ENCODE data around the gene PEX26.
"Not testable (repeated sequence)": the region's sequence is repeated elsewhere in the genome, so short reads cannot be mapped to it uniquely, and the experiment has no call there.

Gene PEX26

DNA sequence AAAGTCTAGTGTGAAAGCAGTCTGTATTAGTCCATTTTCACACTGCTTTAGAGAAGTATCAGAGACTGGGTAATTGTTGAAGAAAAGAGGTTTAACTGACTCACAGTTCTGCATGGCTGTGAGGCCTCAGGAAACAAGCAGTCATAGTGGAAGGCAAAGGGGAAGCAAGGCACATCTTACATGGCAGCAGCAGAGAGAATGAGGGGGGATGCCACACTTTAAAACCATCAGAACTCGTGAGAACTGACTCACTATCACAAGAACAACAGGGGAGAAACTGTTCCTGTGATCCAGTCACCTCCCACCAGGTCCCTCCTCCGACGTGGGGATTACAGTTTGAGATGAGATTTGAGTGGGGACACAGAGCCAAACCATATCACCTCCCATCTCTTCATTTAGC is 19.0 kb downstream of the PEX26 start:
- no peak for DNase-seq (ENCODE audit: low spot score)

DNA sequence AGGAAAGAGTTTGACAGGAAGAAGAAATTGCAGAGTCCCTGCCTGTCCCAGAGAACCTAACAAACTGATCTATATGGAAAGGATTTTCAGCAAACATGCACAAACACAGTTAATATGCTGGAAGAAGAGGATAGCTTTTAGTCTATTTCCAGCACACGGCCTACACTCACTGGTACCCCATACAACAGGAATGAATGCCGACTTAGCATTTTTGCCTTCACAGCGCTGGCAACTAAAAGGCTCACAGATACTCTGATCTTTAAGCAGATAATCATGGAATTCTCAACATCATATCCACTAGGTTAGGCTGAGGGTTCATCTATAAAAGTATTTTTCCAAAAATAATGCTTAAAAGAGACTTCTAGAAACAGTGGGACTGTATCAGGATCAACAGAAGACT is 23.0 kb downstream of the PEX26 start:
- DNase-seq (ENCODE audit: low spot score), result no peak

DNA sequence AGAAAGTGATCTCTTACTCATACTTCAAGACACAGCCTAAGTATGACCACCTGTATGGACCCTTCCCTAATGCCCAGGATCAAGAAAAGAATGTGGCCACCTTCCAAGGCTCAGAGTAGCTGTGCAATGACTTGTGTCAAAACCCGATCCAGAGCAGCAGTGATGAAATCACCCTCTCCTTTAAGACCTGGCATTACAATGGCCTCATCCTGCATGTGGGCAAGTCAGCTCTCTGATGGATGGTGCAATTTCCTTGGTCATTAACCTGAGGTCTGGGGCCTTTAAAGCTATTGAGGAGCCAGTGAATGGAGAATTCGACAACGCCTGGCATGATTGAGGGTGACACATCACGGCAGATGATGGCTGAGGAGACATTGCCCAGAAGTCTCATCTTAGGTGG is 23.7 kb downstream of the PEX26 start:
- no peak for DNase-seq (ENCODE audit: low spot score)

DNA sequence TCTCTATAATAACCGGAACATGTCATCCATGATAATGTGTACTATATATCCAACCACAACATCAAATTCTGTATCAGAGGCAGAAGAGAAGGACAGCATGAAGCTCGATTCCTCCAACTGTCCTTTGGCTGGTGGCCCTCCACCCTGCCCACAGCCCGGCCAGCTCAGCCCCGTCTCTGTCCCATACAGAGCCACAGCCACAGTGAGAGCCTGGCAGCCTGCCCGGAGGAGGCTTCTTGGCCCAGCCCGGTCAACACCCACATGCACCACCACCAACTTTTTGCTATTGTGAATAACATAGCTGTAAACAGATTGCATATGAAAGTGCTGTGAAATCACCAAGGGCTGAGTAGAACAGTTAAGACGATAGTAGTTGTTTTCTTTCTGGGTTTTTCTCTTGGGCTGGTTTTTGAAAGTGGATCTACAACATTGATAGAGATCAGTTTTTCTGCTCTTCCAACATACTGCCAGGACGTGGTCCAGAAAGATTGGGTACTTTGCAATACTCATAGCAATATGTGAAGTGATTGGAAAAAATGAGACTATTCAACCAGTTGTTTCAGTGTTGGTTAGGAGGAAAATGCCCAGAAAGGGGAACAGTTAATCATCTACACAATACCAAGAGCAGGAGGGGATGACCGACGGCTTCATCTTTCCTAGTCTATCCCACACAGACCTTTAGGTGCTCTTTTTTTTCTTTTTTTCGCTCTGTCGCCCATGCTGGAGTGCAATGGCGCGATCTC is 25.9 kb downstream of the PEX26 start:
- DNase-seq (ENCODE audit: low spot score), result no peak

DNA sequence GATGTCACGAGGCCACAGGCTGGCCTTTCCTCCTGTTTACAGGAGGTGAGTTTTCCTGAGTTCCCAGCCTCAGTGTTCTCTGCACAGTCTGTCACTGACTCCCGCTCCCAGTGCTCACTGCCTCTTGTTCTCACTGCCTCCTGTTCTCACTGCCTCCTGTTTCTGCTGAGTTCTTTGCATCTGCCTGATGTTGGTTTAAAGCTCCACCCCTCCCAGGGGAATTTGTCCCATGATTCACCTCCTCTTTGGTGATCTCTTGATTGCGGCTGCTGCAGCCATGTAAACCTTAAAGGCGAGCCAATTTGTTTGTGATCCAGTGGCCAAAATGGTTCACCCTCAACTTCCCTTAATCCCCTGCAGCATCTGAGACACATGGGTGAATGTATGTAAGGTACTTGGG is 26.8 kb downstream of the PEX26 start:
- no peak for DNase-seq (ENCODE audit: low spot score)

DNA sequence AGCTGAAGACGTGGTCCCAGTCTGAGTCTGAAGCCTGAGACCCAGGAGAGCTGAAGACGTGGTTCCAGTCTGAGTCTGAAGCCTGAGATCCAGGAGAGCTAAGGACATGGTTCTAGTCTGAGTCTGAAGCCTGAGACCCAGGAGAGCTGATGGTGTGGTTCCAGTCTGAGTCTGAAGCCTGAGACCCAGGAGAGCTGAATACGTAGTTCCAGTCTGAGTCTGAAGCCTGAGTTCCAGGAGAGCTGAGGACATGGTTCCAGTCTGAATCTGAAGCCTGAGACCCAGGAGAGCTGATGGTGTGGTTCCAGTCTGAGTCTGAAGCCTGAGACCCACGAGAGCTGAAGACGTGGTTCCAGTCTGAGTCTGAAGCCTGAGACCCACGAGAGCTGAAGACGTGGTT is 28.2 kb downstream of the PEX26 start:
- DNase-seq (ENCODE audit: low spot score), result not testable (repeated sequence)

DNA sequence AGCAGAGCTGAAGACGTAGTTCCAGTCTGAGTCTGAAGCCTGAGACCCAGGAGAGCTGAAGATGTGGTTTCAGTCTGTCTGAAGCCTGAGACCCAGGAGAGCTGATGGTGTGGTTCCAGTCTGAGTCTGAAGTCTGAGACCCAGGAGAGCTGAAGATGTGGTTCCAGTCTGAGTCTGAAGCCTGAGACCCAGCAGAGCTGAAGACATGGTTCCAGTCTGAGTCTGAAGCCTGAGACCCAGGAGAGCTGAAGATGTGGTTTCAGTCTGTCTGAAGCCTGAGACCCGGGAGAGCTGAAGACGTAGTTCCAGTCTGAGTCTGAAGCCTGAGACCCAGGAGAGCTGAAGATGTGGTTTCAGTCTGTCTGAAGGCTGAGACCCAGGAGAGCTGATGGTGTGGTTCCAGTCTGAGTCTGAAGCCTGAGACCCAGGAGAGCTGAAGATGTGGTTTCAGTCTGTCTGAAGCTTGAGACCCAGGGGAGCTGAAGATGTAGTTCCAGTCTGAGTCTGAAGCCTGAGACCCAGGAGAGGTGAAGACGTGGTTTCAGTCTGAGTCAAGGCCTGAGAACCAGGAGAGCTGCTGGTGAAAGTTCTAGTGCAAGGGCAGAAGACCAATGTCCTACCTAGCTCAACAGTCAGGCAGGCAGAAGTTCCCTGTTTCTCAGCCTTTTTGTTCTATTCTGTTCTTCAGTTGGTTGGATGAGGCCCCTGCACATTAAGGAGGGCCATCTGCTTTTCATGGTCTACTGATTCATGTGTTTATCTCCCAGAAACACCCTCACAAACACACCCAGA is 29.0 kb downstream of the PEX26 start:
- not testable (repeated sequence) for DNase-seq (ENCODE audit: low spot score)

DNA sequence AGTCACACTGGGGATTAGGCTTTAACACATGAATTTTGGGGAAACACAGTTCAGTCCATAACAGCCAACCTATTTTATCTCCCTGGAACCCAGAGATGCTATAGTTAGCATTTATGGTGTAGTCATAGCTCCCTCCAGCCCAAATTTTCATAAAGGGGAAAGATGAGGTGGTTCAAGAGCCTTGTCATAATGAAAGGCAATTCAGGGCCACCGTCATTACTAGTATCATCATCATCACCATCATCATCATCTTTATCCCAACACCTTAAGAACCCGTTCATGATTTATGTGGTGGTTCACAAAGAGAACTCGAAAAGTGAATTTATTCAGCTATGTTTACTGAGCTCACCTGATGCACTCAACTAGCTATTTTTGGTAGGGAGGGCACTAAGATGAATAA is 30.4 kb downstream of the PEX26 start:
- no peak for DNase-seq (ENCODE audit: low spot score)

DNA sequence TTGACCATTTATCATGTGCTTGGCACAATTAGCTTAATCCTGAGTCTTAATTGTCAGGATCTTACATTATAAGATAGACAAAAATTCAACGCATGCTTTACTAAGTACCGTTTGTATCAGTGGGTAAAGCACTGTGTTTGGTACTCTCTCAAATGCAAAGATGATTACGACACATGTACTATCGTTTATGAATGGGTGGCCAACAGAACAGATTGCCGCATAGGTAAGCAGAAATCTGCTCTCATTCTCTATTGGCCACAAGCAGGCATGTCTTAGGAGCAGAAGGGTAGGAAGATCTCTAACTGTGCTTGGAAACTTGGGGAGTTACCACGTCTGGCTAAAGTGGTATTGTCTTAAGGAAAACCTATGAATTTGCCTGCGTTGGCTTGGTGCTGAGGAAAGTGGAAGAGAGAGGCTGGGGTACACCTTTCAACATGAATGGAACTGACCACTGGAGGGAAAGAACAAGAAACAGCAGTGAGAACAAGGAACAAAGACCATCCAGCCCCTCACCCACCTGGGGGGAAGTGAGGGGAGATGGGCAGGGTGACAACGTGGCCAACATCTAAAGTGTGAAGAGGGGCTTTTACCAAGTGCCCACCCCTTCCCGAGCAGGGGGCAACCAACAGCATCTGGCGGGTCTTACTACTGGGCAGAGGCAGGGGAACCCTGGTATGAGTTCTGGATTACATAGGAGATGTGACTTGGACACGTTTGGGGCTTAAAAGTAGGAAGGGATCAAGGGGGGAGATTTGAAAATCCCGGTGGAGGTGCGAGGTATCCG is 31.8 kb downstream of the PEX26 start:
- DNase-seq (ENCODE audit: low spot score), result no peak

DNA sequence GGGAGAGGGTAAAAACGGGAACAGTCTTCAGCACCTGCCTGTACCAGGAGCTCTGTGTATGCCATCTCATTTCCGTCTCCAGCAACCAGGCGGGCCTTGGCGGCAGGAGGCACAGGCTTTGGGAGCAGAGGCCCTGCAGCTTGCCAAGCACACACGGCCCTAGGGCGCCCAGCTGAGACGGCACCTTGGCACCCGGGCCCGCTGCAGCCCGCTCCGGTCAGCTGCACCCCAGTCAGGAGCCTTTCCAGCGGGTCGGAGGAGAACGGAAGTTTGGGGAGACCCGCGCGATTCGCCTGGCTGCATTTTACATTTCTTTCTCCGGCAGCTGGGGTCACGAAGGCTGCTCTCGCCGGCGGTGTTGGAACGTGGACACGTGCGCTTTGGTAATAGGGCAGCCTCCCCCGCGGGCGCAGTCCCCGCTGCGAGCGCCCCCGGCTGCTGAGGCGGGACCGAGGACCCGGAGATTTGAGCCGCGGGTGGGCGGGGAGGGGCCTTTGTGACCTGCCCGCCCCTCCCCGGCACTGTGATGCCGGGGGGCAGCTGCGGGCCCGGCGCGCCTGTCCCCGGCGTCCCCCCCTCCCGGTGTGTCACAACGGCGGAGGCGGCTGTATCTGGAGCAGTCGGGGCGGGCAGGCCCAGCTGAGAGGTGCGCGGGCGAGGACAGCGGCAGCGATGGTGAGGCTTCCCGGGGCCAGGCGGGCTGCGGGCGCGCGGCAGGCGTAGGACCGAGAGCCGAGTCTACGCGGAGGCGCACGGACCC is 32.6 kb downstream of the PEX26 start, which contains the start of gene TUBA8:
TSS of gene TUBA8 (plus strand) at position 616 of the 760 bp plus-strand sequence. CDS start at position 673, 57 bp downstream.
- no peak for DNase-seq (ENCODE audit: low spot score)

DNA sequence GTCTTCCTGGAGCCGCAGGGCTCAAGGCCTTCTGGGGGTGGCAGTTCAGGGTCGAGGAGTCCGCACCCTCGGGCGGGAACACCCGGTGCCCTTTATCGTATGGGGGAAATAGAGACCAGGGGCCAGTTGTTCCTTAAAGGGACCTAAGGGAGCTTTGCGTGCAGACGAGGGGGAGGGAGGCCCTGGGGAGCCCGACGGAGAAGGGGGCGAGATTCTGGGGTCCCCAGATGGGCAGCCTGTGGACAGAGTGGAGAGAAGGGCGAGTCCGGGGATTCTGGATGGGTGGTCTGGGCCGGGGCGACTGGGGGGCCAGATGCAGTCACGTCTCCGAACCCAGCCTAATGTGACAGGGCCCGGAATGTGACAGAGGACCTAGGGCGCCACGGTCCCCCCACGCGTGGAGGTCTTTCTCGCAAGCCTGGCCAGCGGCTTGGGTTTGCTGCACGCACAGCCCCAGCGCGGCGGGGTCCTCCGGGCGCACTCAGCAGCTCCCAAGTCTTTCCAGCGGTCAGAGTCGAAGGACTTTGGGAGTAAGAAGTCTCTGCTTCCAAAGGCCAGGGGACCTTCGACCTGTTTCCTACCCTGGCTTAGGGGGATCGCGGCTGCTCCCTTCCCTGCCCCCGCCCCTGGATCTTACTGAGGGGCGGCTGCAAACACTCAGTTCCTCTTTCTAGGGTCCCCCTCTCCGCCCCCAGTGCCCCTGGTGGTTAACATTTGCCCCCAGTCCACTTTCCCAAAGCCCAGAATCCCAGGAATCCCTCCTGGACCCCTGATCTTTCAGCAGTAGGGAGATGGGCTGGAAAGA is 33.4 kb downstream of the PEX26 start:
- no peak for DNase-seq (ENCODE audit: low spot score)

DNA sequence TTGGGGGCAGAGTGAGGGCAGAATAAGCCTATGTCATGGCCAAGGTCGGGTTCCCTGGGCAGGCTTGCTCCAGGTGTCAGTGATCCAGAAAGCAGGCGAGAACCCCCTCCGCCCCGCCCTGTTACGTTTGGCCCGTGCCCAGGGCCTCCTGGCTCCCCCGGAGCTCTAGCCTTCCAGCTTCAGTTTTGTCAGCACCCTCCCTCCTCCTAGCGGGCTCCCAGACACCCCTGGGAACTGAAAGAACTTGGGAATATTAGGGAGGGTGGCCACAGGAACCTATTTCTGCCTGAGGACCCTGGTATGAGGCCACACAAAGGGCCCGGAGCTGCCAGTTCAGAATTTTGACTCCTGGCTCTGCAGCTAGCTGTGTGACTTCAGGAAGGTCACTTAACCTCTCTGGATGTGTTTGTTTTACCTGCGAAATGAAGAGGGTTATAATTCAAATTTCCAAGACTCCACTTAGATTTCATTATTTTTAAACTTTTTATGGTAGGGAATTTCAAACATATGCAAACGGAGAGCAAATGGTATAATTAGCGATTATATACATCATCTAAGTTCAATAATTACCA is 34.1 kb downstream of the PEX26 start:
- DNase-seq (ENCODE audit: low spot score), result no peak

DNA sequence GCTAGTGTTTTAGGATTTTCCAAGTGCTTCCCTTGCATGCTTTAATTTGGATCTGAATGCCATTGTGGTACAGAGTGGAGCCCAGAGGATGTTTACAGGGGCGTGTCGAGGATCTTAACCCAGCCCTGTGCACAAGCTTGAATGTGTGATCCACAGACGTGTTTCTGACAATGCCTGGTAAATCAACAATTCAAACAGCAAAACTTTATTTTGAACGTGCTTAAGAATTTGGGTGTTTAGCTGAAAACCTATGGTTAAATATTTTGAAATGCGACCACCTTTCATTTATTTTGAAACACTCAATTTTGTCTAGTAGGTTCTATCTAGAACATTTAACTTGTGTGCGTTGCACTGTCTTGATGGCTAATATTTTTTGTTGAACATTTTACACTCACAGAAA is 34.6 kb downstream of the PEX26 start:
- no peak for DNase-seq (ENCODE audit: low spot score)

DNA sequence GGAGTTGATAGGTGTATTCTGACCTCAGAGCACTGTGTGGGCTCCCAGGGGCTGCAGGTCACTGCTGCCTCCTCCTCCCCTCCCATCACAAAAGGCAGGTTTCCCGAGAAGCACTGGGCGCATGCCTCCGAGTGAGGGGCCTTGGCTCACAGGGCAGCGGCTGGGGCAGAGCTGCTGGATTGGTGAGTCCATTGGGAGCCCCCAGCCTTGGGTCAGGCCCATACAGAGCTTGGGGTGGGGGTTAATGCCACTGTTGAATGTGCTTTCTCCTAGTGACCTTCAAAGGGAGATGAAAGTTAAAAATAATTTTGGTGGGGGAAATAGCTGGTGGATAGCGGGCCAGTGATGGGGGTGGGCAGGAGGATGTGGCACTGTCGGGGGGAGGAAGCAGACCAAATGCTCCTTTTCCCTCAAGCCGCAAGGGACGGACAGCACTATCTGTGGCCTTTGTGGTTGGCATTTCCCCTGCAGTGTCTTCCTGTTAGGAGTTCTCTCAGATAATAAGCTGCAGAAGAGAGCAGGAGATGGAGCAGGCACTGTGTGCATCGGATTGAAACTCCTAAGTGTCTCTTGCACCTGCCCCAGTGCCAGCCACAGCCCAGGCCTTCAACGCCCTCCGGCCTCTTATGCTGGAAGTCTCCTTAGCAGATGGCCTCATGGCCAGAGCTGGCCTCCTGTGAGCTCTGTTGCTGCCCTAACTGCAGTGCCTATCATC is 36.0 kb downstream of the PEX26 start:
- no peak for DNase-seq (ENCODE audit: low spot score)

DNA sequence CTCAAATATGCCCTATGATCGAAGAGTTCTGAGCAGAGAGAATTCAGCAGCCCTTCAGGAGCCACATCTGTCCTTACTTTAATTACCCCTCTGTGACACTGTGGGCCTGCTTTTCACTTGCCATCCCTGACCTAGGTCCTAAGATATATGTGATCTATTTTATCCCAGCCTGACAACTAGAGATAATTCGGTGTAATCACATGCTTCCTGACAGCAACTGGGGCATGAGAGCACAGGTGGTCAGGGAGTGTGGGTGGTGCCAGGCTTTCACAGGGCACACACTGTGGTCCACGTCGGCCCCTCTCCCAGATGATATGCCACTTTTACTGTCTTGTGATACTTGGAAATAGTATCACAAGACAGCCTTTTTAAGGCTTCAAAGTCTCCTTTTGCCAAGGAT is 36.7 kb downstream of the PEX26 start:
- no peak for DNase-seq (ENCODE audit: low spot score)

DNA sequence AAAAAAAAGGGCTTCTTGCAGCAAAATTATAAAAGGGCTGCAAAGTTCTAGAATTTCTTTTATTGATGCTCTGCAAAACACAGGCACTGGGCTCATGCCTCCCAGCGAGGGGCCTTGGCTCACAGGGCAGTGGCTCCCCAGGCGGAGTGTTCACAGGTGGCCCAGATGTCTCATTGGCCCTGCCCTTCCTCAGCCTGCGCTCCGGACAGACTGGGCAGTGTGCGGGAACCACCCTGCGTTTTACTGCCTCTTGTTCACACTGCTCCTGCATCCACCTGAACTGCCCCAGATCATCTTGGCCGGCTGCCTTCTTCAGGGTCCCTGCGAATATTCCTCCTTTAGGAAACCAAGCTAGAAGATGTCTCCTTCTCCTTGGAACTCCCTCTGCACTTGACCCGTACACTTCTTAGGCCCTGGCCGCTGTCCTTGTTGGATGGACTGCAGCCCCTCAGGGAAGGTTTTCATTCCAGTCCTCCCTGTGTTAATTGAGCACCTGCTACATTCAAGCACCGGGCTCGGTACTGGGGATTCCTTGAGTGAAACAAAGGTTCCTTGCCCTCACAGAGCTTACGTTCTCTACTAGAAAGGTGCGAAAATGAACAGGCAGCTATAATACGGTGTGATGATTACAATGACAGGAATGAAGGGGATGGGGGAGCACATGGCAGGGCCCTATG is 37.3 kb downstream of the PEX26 start:
- DNase-seq (ENCODE audit: low spot score), result no peak

DNA sequence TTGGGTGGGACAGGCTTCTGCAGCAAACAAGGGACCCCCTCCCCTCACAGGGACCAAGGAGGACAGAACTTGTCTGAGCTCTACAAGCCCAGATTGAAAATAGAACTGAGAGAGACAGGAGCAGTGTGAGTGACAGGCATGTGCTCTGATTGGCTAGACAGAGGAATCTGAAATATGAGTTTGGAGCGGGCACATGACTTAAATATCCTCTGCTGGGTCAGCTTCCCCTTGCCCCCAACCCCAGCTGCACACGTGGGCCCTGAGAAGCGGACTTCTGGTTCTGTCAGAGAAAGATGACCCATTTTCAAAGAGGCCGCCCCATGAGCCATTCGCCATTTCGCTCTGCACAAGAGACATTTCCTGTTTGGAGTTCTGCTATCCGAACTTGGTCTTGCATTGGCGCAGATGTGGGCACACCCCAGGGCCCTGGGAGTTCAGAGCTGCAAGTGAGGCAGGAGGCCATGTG is 38.1 kb downstream of the PEX26 start:
- DNase-seq (ENCODE audit: low spot score), result no peak

DNA sequence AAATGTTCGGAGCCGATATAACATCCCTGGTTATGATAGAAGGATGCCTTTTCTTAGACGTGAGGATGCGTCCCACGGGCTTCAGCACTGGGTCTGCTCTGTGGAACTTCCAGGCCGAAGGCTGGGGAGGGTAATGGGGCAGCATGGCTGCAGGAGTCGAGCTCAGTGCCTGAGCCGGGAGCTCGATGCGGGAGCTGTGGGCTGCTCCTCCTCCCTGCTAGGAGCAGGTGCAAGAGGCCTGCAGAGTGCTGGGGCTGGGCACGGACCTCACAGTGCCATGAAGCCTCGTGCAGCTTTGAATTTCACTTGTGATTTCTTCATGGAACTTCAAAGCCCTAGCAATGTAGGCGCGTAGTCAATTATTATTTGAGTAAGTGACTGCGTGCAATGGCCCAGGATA is 38.8 kb downstream of the PEX26 start:
- no peak for DNase-seq (ENCODE audit: low spot score)

DNA sequence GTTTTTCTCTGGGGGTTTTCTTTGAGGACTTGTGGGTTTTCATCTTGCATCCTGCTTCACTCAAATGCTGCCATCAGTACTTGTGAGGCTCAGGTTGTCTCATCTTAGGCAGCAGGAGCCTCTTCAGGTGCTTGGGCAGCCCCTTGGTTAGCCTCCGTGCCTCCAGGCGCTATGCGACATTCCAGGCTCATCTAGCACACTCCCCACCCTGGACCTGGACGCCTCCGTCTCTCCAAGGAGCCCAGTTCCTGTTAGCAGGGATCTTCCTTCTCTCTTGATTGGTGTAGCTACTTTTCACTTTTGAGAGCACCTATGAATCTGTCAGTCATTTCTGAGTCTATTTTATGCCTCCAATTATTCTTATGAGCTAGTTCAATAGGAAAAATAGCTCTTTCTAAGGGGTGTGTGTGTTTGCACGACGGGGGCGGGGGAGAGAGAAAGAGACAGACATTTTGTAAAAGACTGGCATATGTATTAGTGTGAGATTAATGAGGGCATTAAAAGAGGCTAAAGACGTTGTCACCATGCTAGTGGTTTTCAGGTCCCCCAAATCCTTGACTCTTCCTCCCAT is 40.6 kb downstream of the PEX26 start:
- DNase-seq (ENCODE audit: low spot score), result no peak

All from CD4-positive, alpha-beta T cell treated with Interleukin-6 at 100 ng/mL for 8 hours (primary cell).